HEK293 (cell line): Measurements from ENCODE around the gene TMEM250.

Source experiments
- CTCF ChIA-PET: fragments of 350-600 bp; formaldehyde crosslinking; extraction: SDS; loops from one replicate; lab custom pipeline; 2021; ENCODE audit warnings: antibody characterized with exemption; lab: Yijun Ruan, JAX
- POLR2A ChIA-PET: fragments of 300-600 bp; formaldehyde crosslinking; extraction: SDS; loops from one replicate; lab custom pipeline; 2020; ENCODE audit warnings: antibody characterized with exemption, inconsistent platforms; lab: Yijun Ruan, JAX
- H3K27ac ChIP-seq: fragments of 200-500 bp; sonication (Bioruptor generic); 2 replicates; pipeline ENCODE4 v1.5.1; 2014; ENCODE audit warnings: low read depth, low read length, control low read depth, inconsistent platforms; ENCODE audit errors: extremely low read depth
- H3K36me3 ChIP-seq, 2 experiments: fragments of 200-500 bp in 1 of 2; sonication (Bioruptor generic) in 1 of 2; 1 replicate in 1 of 2; 2 replicates in 1 of 2; pipeline ENCODE4 v1.5.1; 2014 to 2017; ENCODE audit warnings: inconsistent platforms in 2 of 2, low read length in 2 of 2; ENCODE audit not compliant: control insufficient read depth in 2 of 2, insufficient read depth in 1 of 2
- H3K4me1 ChIP-seq: fragments of 200-500 bp; sonication (Bioruptor generic); 2 replicates; pipeline ENCODE4 v1.5.1; 2014; ENCODE audit warnings: mild to moderate bottlenecking, low read length, inconsistent platforms; ENCODE audit not compliant: control insufficient read depth, insufficient read depth
- H3K4me3 ChIP-seq: 2 replicates; pipeline ENCODE4 v1.5.1; 2011; ENCODE audit warnings: low read depth, mild to moderate bottlenecking, control low read depth, low read length, moderate library complexity
- H3K9me3 ChIP-seq: fragments of 200-500 bp; sonication (Bioruptor generic); 2 replicates; pipeline ENCODE4 v1.5.1; 2014; ENCODE audit warnings: low read depth, low read length, inconsistent platforms; ENCODE audit not compliant: control insufficient read depth, insufficient read depth
- BCL11A ChIP-seq: fragments of 450-650 bp; formaldehyde crosslinking; IDR thresholded peaks from 2 replicates; pipeline ENCODE4 v1.5.1; 2016; ENCODE audit warnings: low read depth, missing biosample characterization, missing genetic modification characterization
- GLIS1 ChIP-seq: fragments of 450-650 bp; formaldehyde crosslinking; IDR thresholded peaks from 2 replicates; pipeline ENCODE4 v1.5.1; 2016; ENCODE audit warnings: missing biosample characterization, missing genetic modification characterization
- GLIS2 ChIP-seq: fragments of 450-650 bp; formaldehyde crosslinking; IDR thresholded peaks from 2 replicates; pipeline ENCODE4 v1.5.1; 2016; ENCODE audit warnings: missing biosample characterization, missing genetic modification characterization
- HIC1 ChIP-seq: fragments of 450-650 bp; formaldehyde crosslinking; IDR thresholded peaks from 2 replicates; pipeline ENCODE4 v1.5.1; 2016; ENCODE audit warnings: missing biosample characterization, missing genetic modification characterization
- IKZF3 ChIP-seq: fragments of 450-650 bp; IDR thresholded peaks from 2 replicates; pipeline ENCODE4 v1.5.0; 2018; ENCODE audit warnings: missing biosample characterization, mild to moderate bottlenecking, missing genetic modification characterization, moderate library complexity
- KLF1 ChIP-seq: fragments of 450-650 bp; formaldehyde crosslinking; IDR thresholded peaks from 2 replicates; pipeline ENCODE4 v1.5.1; 2016; ENCODE audit warnings: missing biosample characterization, missing genetic modification characterization
- WT1 ChIP-seq: fragments of 450-650 bp; formaldehyde crosslinking; IDR thresholded peaks from 2 replicates; pipeline ENCODE4 v1.5.1; 2016; ENCODE audit warnings: missing biosample characterization, missing genetic modification characterization
- YY2 ChIP-seq: fragments of 450-650 bp; formaldehyde crosslinking; IDR thresholded peaks from 2 replicates; pipeline ENCODE4 v1.5.1; 2016; ENCODE audit warnings: missing biosample characterization, missing genetic modification characterization
- ZBTB8A ChIP-seq: fragments of 450-650 bp; formaldehyde crosslinking; IDR thresholded peaks from 2 replicates; pipeline ENCODE4 v1.5.1; 2016; ENCODE audit warnings: missing biosample characterization, missing genetic modification characterization
- ZIC2 ChIP-seq: fragments of 450-650 bp; formaldehyde crosslinking; IDR thresholded peaks from 2 replicates; pipeline ENCODE4 v1.5.1; 2016; ENCODE audit warnings: missing biosample characterization, missing genetic modification characterization
- ZNF138 ChIP-seq: fragments of 450-650 bp; formaldehyde crosslinking; IDR thresholded peaks from 2 replicates; pipeline ENCODE4 v1.5.1; 2016; ENCODE audit warnings: missing biosample characterization, missing genetic modification characterization, borderline replicate concordance
- ZNF202 ChIP-seq: fragments of 450-650 bp; formaldehyde crosslinking; IDR thresholded peaks from 2 replicates; pipeline ENCODE4 v1.5.1; 2016; ENCODE audit warnings: missing biosample characterization, missing genetic modification characterization, borderline replicate concordance
- ZNF341 ChIP-seq: fragments of 450-650 bp; formaldehyde crosslinking; IDR thresholded peaks from 2 replicates; pipeline ENCODE4; 2016; ENCODE audit warnings: low read depth, missing biosample characterization, missing genetic modification characterization
- ZNF416 ChIP-seq: fragments of 450-650 bp; formaldehyde crosslinking; IDR thresholded peaks from 2 replicates; pipeline ENCODE4 v1.5.1; 2016; ENCODE audit warnings: missing biosample characterization, missing genetic modification characterization
- ZNF423 ChIP-seq: fragments of 450-650 bp; formaldehyde crosslinking; IDR thresholded peaks from 2 replicates; pipeline ENCODE4 v1.5.1; 2016; ENCODE audit warnings: missing biosample characterization, missing genetic modification characterization
- ZNF473 ChIP-seq: fragments of 450-650 bp; formaldehyde crosslinking; IDR thresholded peaks from 2 replicates; pipeline ENCODE4 v1.5.1; 2017; ENCODE audit warnings: missing biosample characterization, missing genetic modification characterization
- ZNF48 ChIP-seq: fragments of 450-650 bp; formaldehyde crosslinking; IDR thresholded peaks from 2 replicates; pipeline ENCODE4 v1.5.1; 2016; ENCODE audit warnings: missing biosample characterization, missing genetic modification characterization
- ZNF518A ChIP-seq: fragments of 450-650 bp; formaldehyde crosslinking; conservative IDR thresholded peaks from 2 replicates; pipeline ENCODE4 v1.5.1; 2016; ENCODE audit warnings: low read depth, missing biosample characterization, missing genetic modification characterization
- ZNF561 ChIP-seq: fragments of 450-650 bp; IDR thresholded peaks from 2 replicates; pipeline ENCODE4 v1.5.1; 2018; ENCODE audit warnings: missing biosample characterization, missing genetic modification characterization, borderline replicate concordance
- ZNF571 ChIP-seq: fragments of 450-650 bp; formaldehyde crosslinking; IDR thresholded peaks from 2 replicates; pipeline ENCODE4 v1.5.0; 2017; ENCODE audit warnings: missing biosample characterization, missing genetic modification characterization
- ZNF600 ChIP-seq: fragments of 450-650 bp; formaldehyde crosslinking; IDR thresholded peaks from 2 replicates; pipeline ENCODE4 v1.5.1; 2016; ENCODE audit warnings: missing biosample characterization, missing genetic modification characterization
- ZNF624 ChIP-seq: fragments of 450-650 bp; formaldehyde crosslinking; IDR thresholded peaks from 2 replicates; pipeline ENCODE4 v1.5.1; 2017; ENCODE audit warnings: missing biosample characterization, missing genetic modification characterization
- ZNF677 ChIP-seq: fragments of 450-650 bp; IDR thresholded peaks from 2 replicates; pipeline ENCODE4 v1.5.0; 2018; ENCODE audit warnings: missing biosample characterization, mild to moderate bottlenecking, missing genetic modification characterization, moderate library complexity
- ZNF76 ChIP-seq: fragments of 450-650 bp; formaldehyde crosslinking; IDR thresholded peaks from 2 replicates; pipeline ENCODE4; 2016; ENCODE audit warnings: low read depth, missing biosample characterization, missing genetic modification characterization, borderline replicate concordance

Gene TMEM250

GRCh38 chr9:136093995-136094881 lies 24.4 kb downstream of the TMEM250 start (continued):
- no peak for TF ChIP-seq ZNF677 (tag by site-specific recombination)

- peaks cover 6% of the 10 kb centered on the region for H3K4me1 ChIP-seq
- TF ChIP-seq ZIC2 (tag by site-specific recombination) (peak; percentile 88), ZNF416 (no peak), ZNF48 (no peak), KLF1 (peak; percentile 68), IKZF3 (tag by site-specific recombination) (0 out of 2 replicates have a peak, but pooled peaks have one; percentile 42), ZNF600 (tag by site-specific recombination) (0 out of 2 replicates have a peak, but pooled peaks have one; percentile 19), ZNF561 (tag by site-specific recombination) (no peak), ZNF423 (tag by site-specific recombination) (peak; percentile 77), ZNF624 (no peak), ZNF202 (tag by site-specific recombination) (no peak), ZNF571 (no peak), WT1 (tag by site-specific recombination) (0 out of 2 replicates have a peak, but pooled peaks have one; percentile 45), BCL11A (0 out of 2 replicates have a peak, but pooled peaks have one; percentile 28), ZNF341 (tag by site-specific recombination) (0 out of 2 replicates have a peak, but pooled peaks have one; percentile 18), ZNF518A (no peak), GLIS2 (tag by site-specific recombination) (peak; percentile 23), ZBTB8A (tag by site-specific recombination) (peak; percentile 24), YY2 (no peak), GLIS1 (tag by site-specific recombination) (peak; percentile 91), ZNF138 (tag by site-specific recombination) (no peak), ZNF473 (tag by site-specific recombination) (no peak), ZNF76 (tag by site-specific recombination) (peak; percentile 35; the same call in 1 of the 2 replicates), HIC1 (tag by site-specific recombination) (peak; percentile 26; the same call in 1 of the 2 replicates)
- TF ChIP-seq, all 188 proteins: peak for 13
- ChIA-PET POLR2A (interaction anchor here (1.2 to 6.9 kb wide), 3 partner anchors 16 to 41 kb away, joined by 6 to 84 read pairs (median 14); no protein-coding TSS in a partner anchor), CTCF (interaction anchor here (0.6 to 2.0 kb wide), 5 partner anchors 16 to 127 kb away, joined by 3 to 16 read pairs (median 4); no protein-coding TSS in a partner anchor)
- Histone ChIP-seq H3K4me3 (peak overlapping the region; percentile 63), H3K27ac (peak overlapping the region; percentile 88; the same call in 1 of the 2 replicates), H3K36me3 (peaks cover 0 to 11% of the 10 kb centered on the region in 2 experiments; a peak in 1 of 3 replicates), H3K9me3 (no peaks in the 10 kb centered on the region)
Measured at GRCh38 chr9:136093346-136093986, 25.2 kb downstream of the TMEM250 start.
